ENCODE results near the gene RHOT2. TPM values are rescaled to one million over a fixed set of nuclear protein-coding genes. Genes with fewer than 3 reads are reported as not detected.
A peak's percentile ranks its signal among the peaks of the same experiment; 100 is the strongest.

Gene RHOT2
- total RNA-seq, 1 experiment from 2014 or later: 210 TPM

DNA sequence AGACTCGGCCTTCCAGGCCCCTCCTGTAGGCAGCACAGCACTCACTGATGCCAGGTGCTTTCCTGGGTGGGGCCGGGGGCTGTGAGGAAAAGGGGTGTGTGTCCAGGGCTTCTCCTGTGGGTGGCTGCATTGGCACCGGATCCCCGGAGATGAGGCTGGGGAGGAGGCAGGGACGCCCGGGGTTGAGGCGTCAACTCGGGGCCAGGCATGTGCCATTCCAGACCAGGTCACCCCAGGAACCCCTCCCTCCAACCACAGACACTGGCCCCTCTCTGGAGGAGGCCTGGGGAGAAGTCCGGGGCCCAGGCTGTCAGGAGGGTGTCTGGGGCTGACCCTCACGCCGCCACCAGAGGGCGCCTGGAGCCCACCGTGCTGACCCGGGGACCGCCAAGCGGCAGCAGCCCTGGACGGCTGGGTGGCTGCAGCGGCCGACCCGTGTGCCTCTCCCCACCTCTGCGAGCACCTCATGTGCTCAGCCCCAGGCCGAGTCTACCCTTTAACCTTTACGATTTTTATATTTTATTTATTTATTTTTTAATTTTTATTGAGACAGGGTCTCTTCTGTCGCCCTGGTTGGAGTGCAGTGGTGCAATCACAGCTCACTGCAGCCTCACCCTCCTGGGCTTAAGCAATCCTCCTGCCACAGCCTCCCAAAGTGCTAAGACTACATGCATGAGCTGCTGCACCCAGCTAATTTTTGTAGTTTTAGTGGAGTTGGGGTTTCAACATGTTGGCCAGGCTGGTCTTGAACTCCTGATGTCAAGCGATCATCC lies 43.8 kb downstream of the RHOT2 start:
- peak; percentile 99 for TF ChIP-seq CTCF (conservative IDR thresholded peaks at IDR 0.05)
- Histone ChIP-seq H2BK12ac (ENCODE audit: insufficient read length, low read depth, low read length) (no peak overlapping the region), H2AK5ac (ENCODE audit: insufficient read length, low read length) (no peak overlapping the region), H4K5ac (ENCODE audit: insufficient read length, low read depth, low read length) (no peak overlapping the region), H3T11ph (ENCODE audit: low read length) (no peak overlapping the region), H3K23me2 (ENCODE audit: insufficient read length, low read depth, low read length, poor library complexity, severe bottlenecking) (peaks cover 8% of the 10 kb centered on the region), H3K9me3 (ENCODE audit: control insufficient read depth, low read depth, low read length) (no peaks in the 10 kb centered on the region), H3K14ac (ENCODE audit: insufficient read depth, low read length) (no peak overlapping the region), H4K20me1 (ENCODE audit: control insufficient read depth, insufficient read depth, insufficient read length) (no peaks in the 10 kb centered on the region), H3K4ac (ENCODE audit: low read depth, low read length) (no peak overlapping the region), H3K27me3 (ENCODE audit: insufficient read depth, low read length) (peaks cover 19% of the 10 kb centered on the region; the same call in 1 of the 2 replicates), H3K79me2 (ENCODE audit: insufficient read depth, low read length) (no peaks in the 10 kb centered on the region), H4K8ac (replicated peaks; ENCODE audit: insufficient read length, low read depth, low read length) (no peak overlapping the region), H3K56ac (ENCODE audit: insufficient read length, low read depth, low read length) (no peak overlapping the region), H3K27ac (ENCODE audit: insufficient read length, low read depth, low read length) (no peak overlapping the region), H3K9ac (ENCODE audit: extremely low read depth, insufficient read length, low read length) (no peak overlapping the region), H3K79me1 (ENCODE audit: insufficient read depth, low read depth, low read length, poor library complexity, severe bottlenecking) (no peaks in the 10 kb centered on the region), H2AFZ (ENCODE audit: low read length) (no peak overlapping the region), H3K4me1 (ENCODE audit: insufficient read depth, low read length) (no peaks in the 10 kb centered on the region), H2BK20ac (ENCODE audit: low read depth, low read length, poor library complexity, severe bottlenecking) (no peak overlapping the region), H2BK120ac (ENCODE audit: low read depth, low read length, poor library complexity, severe bottlenecking) (no peak overlapping the region), H3K4me2 (ENCODE audit: insufficient read depth, insufficient read length, low read length) (no peak overlapping the region), H2BK5ac (ENCODE audit: insufficient read length, low read length) (no peak overlapping the region), H3K23ac (ENCODE audit: insufficient read length, low read depth, low read length) (no peak overlapping the region), H2BK15ac (ENCODE audit: low read depth, low read length) (no peak overlapping the region), H4K91ac (ENCODE audit: insufficient read length, low read depth, low read length) (no peak overlapping the region), H3K18ac (ENCODE audit: insufficient read length, low read depth, low read length) (no peak overlapping the region)
- Mint-ChIP-seq H3K9me3 (peaks cover 0 to 2% of the 10 kb centered on the region in 2 experiments; a peak in 2 of 5 replicates), H3K27me3 (ENCODE audit: low read depth) (peaks cover 77% of the 10 kb centered on the region), H3K36me3 (ENCODE audit: insufficient read depth in 1 of 3, low read depth in 3 of 3) (no peaks in the 10 kb centered on the region), H3K27ac (no peak overlapping the region), H3K4me3 (no peak overlapping the region), H3K4me1 (peaks cover 9 to 14% of the 10 kb centered on the region in 2 experiments)
- WGBS (ENCODE audit: extremely low coverage, insufficient read length, low lambda C conversion rate): no CpG with 5 or more reads among the region's 25 CpGs
- peak; percentile 85 for DNase-seq

Data from H9 (cell line).